Breast epithelium (tissue), 3 donors: Measurements from ENCODE around the gene ETS1.

Experiments
- POLR2A ChIP-seq: fragments of 450-650 bp; IDR thresholded peaks from one replicate; pipeline ENCODE4 v1.6.1; 2016; ENCODE audit warnings: antibody characterized with exemption, mild to moderate bottlenecking, moderate library complexity
- TF ChIP-seq, protein P1 (sequence below), 3 donors: fragments of 450-650 bp; IDR thresholded peaks; one replicate each; pipeline ENCODE4 v1.5.1; 2016 to 2017; ENCODE audit warnings: antibody characterized with exemption in 3 of 3, mild to moderate bottlenecking in 3 of 3, moderate library complexity in 3 of 3

DNA sequence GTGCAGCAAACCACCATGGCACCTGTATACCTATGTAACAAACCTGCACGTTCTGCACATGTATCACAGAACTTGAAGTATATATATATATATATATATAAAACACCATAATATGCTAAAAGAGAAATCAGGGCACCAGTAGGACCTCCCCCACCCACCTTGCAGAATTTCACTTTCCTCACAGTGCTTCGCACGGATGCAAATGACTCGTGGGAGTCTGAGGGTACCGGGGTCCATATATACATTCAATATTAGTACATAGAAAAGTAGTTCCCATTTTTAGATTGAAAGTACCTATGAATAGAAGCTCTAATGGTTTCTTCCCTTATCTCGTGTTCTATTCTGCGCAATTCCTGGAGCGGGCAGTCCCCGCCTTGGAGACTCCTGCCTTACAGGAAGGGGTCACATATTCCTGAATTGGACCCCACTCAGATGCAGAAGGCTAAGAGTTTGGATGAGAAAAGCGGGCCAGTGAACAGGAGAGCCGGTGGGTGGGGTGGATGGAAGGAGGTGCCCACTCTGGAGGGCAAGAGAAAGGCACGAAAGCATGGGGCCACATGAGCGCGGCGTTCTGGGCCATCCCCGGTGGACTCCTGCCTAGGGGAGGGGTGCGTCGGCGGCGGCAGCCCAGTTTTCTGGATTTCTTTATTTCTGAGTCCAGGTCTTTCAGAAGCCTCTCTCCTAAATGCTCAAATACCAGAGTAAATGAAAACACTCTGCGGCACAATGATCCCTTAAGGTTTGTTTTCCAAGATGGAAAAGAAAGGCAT is 136.3 kb downstream of the ETS1 start:
- TF ChIP-seq, protein P1, sequence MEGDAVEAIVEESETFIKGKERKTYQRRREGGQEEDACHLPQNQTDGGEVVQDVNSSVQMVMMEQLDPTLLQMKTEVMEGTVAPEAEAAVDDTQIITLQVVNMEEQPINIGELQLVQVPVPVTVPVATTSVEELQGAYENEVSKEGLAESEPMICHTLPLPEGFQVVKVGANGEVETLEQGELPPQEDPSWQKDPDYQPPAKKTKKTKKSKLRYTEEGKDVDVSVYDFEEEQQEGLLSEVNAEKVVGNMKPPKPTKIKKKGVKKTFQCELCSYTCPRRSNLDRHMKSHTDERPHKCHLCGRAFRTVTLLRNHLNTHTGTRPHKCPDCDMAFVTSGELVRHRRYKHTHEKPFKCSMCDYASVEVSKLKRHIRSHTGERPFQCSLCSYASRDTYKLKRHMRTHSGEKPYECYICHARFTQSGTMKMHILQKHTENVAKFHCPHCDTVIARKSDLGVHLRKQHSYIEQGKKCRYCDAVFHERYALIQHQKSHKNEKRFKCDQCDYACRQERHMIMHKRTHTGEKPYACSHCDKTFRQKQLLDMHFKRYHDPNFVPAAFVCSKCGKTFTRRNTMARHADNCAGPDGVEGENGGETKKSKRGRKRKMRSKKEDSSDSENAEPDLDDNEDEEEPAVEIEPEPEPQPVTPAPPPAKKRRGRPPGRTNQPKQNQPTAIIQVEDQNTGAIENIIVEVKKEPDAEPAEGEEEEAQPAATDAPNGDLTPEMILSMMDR (IDR thresholded peaks at IDR 0.05): no peak
- no peak for TF ChIP-seq POLR2A
